HG03196 (cell line): Measurements from ENCODE around the gene MPG.

Source experiments
- ATAC-seq: cut with Tn5 transposase; IDR thresholded peaks from one replicate; pipeline ENCODE4 v1.9.1; 2021; ENCODE audit not compliant: unreplicated experiment

Gene MPG

GRCh38 chr16:83781-84615, 6.0 kb downstream of the MPG start:
- ATAC-seq: peak; percentile 18

GRCh38 chr16:84718-85406, 6.8 kb downstream of the MPG start:
- ATAC-seq: peak; percentile 56

GRCh38 chr16:85407-85782, 7.4 kb downstream of the MPG start:
- no peak for ATAC-seq

GRCh38 chr16:85865-86264, 7.8 kb downstream of the MPG start:
- no peak for ATAC-seq

- ATAC-seq: no peak
These were observed 8.5 kb downstream of the MPG start for GRCh38 chr16:86483-86952.

GRCh38 chr16:88613-89012, 10.6 kb downstream of the MPG start:
- ATAC-seq: no peak

GRCh38 chr16:89391-90302, 11.6 kb downstream of the MPG start:
- no peak for ATAC-seq

GRCh38 chr16:91484-91883, 13.5 kb downstream of the MPG start:
- ATAC-seq: no peak

GRCh38 chr16:92431-93339, 14.7 kb downstream of the MPG start:
- no peak for ATAC-seq

GRCh38 chr16:94918-95265, 16.9 kb downstream of the MPG start:
- no peak for ATAC-seq

GRCh38 chr16:96935-97381, 18.9 kb downstream of the MPG start:
- peak; percentile 72 for ATAC-seq

- ATAC-seq: no peak
These were observed 19.8 kb downstream of the MPG start for GRCh38 chr16:97822-98221.

GRCh38 chr16:100989-101388, 23.0 kb downstream of the MPG start:
- no peak for ATAC-seq

GRCh38 chr16:101586-101985, 23.6 kb downstream of the MPG start:
- no peak for ATAC-seq

- no peak for ATAC-seq
These were observed 24.2 kb downstream of the MPG start for GRCh38 chr16:102060-102855.

GRCh38 chr16:104355-104754, 26.3 kb downstream of the MPG start:
- no peak for ATAC-seq

GRCh38 chr16:104928-105327, 26.9 kb downstream of the MPG start:
- no peak for ATAC-seq

GRCh38 chr16:105521-105920, 27.5 kb downstream of the MPG start:
- ATAC-seq: no peak

GRCh38 chr16:106623-107324, 28.7 kb downstream of the MPG start:
- ATAC-seq: no peak
